Left ventricle myocardium superior (tissue), 1 donor: ENCODE results near the gene GPR31. TPM values are rescaled to one million over a fixed set of nuclear protein-coding genes. Genes with fewer than 3 reads are reported as not detected.

ENCODE experiments used
- ATAC-seq: fragments of 200-7000 bp; cut with Tn5 transposase; one replicate; pipeline ENCODE4 v1.9.1; 2020; ENCODE audit warnings: mild to moderate bottlenecking, moderate library complexity
- DNase-seq: peaks from one replicate; pipeline ENCODE4 v3.0.0-alpha.2; 2020
- intact Hi-C: fragments of 100-400 bp; cut with micrococcal nuclease; formaldehyde crosslinking; loops from one replicate; pipeline ENCODE4 v1.11.0; 2022
- total RNA-seq: library from RNA; stranded (reverse); fragmentation: NEBNext Ultra II Directional; extraction: Animal tissue kit (Norgen Biotek cat#: 25700); gene quantifications from one replicate; pipeline ENCODE4 v1.2.1, GENCODE V29; 2021
- donor health status: DM: no; HTN: yes; CAD: no; lungs with severe emphysema.

Gene GPR31
- total RNA-seq, 1 donor from 2014 or later: not detected

GRCh38 chr6:167145461-167145860 is 12.3 kb downstream of the GPR31 start:
- intact Hi-C loops: loop anchor here (10.0 kb wide), 1 partner anchor 361 kb away; no protein-coding TSS in a partner anchor
- ATAC-seq (no peak), DNase-seq (no peak)

GRCh38 chr6:167143041-167143440 is 14.7 kb downstream of the GPR31 start:
- intact Hi-C loops: loop anchor here (10.0 kb wide), 1 partner anchor 358 kb away; no protein-coding TSS in a partner anchor
- DNase-seq (no peak), ATAC-seq (no peak)

GRCh38 chr6:167142433-167142761 is 15.4 kb downstream of the GPR31 start:
- no peak for DNase-seq
- intact Hi-C loops: loop anchor here (10.0 kb wide), 1 partner anchor 358 kb away; no protein-coding TSS in a partner anchor
- ATAC-seq: no peak

- ATAC-seq: peak; percentile 90
- DNase-seq: peak; percentile 72
- intact Hi-C loops: loop anchor here (10.0 kb wide), 1 partner anchor 357 kb away; no protein-coding TSS in a partner anchor
These were observed 15.9 kb downstream of the GPR31 start for GRCh38 chr6:167141667-167142432.

GRCh38 chr6:167140589-167141474 is 16.9 kb downstream of the GPR31 start:
- intact Hi-C loops: loop anchor here (10.0 kb wide), 1 partner anchor 356 kb away; no protein-coding TSS in a partner anchor
- DNase-seq (no peak), ATAC-seq (no peak)

- intact Hi-C loops: loop anchor here (10.0 kb wide), 1 partner anchor 355 kb away; no protein-coding TSS in a partner anchor
- DNase-seq: no peak
- ATAC-seq: no peak
These were observed 18.0 kb downstream of the GPR31 start for GRCh38 chr6:167139761-167140160.

- ATAC-seq (no peak), DNase-seq (no peak)
- intact Hi-C loops: no loop called here
These were observed 19.9 kb downstream of the GPR31 start for GRCh38 chr6:167137881-167138280.

- intact Hi-C loops: no loop called here
- no peak for ATAC-seq
- DNase-seq: no peak
These were observed 20.7 kb downstream of the GPR31 start for GRCh38 chr6:167137081-167137480.

- ATAC-seq: no peak
- intact Hi-C loops: no loop called here
- DNase-seq: no peak
These were observed 21.4 kb downstream of the GPR31 start for GRCh38 chr6:167136376-167136775.

- ATAC-seq: no peak
- intact Hi-C loops: no loop called here
- DNase-seq: no peak
These were observed 23.1 kb downstream of the GPR31 start for GRCh38 chr6:167134448-167135328.

- ATAC-seq: no peak
- intact Hi-C loops: no loop called here
- DNase-seq: no peak
These were observed 26.8 kb downstream of the GPR31 start for GRCh38 chr6:167130712-167131684.

GRCh38 chr6:167130008-167130677 is 27.6 kb downstream of the GPR31 start:
- intact Hi-C loops: no loop called here
- ATAC-seq: no peak
- no peak for DNase-seq

GRCh38 chr6:167129562-167129961 is 28.2 kb downstream of the GPR31 start:
- intact Hi-C loops: no loop called here
- no peak for DNase-seq
- ATAC-seq: no peak

- DNase-seq (no peak), ATAC-seq (no peak)
- intact Hi-C loops: no loop called here
These were observed 28.6 kb downstream of the GPR31 start for GRCh38 chr6:167129159-167129558.

- ATAC-seq: no peak
- intact Hi-C loops: no loop called here
These were observed 29.8 kb downstream of the GPR31 start for GRCh38 chr6:167127785-167128531.

GRCh38 chr6:167125855-167126349 is 31.9 kb downstream of the GPR31 start:
- ATAC-seq: no peak
- intact Hi-C loops: no loop called here
- no peak for DNase-seq

More at GRCh38 chr6:167127785-167128531, 29.8 kb downstream of the GPR31 start:
- no peak for DNase-seq

GRCh38 chr6:167125410-167125809 is 32.4 kb downstream of the GPR31 start:
- intact Hi-C loops: no loop called here
- no peak for ATAC-seq
- DNase-seq: no peak
